Glomerular endothelial cell (primary cell): ENCODE results near the gene SPRED3. TPM values are rescaled to one million over a fixed set of nuclear protein-coding genes. Genes with fewer than 3 reads are reported as not detected.
"Not testable (repeated sequence)": the region's sequence is repeated elsewhere in the genome, so short reads cannot be mapped to it uniquely, and the experiment has no call there.

Experiments
- DNase-seq: peaks from one replicate; pipeline ENCODE4 v3.0.0-alpha.2; 2011; ENCODE audit warnings: low read depth, low spot score; ENCODE audit errors: extremely low read depth
- total RNA-seq: library from RNA; depleted of rRNA; stranded (reverse); fragments of >200 nt; gene quantifications from 2 replicates; pipeline ENCODE4 v1.2.3, GENCODE V29; 2015

The SPRED3 gene
- total RNA-seq, 1 donor from 2014 or later = 8.5 TPM

DNA sequence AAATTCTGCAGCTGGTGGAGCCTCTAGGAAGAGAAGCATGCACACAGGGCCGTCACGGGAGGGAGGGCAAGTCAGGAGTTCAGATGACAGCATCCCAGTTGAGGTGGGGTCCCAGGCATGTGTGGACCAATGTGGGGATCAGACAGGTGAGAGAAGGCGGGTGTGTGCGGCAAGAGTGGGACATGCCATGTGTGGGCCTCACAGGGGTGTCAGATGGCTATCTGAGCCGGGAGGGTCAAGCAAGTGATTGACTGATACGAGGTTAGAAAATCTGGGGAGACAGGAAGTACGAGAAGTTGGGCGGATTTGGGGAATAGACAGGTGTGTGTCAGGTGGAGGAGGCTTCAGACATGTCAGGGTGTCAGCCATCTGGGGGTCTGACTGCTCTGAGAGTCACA lies 28.6 kb downstream of the SPRED3 start:
- no peak for DNase-seq

- no peak for DNase-seq
Measured at GRCh38 chr19:38417544-38418506, 29.3 kb downstream of the SPRED3 start.

DNA sequence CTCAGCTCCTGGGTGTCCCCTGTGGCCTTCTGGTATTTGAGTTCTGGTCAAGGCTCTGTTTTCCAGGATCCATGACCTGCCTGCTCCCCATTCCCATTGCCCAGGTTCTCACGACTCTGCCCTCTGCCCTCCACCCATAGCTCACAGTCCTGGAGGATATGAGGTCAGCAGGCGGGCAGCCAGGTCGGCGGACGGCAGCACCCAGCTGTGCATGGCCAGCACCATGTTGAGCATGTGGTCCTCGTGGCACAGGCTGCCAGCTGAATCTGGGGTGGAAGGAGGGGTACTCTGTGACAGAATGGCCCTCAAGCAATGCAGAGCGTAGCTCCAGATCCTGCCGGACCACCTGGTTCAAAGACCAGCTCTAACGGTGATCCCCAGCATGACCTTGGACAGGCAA lies 32.4 kb downstream of the SPRED3 start:
- no peak for DNase-seq

- no peak for DNase-seq
Measured at GRCh38 chr19:38421856-38422255, 33.4 kb downstream of the SPRED3 start.

GRCh38 chr19:38422438-38422837 lies 33.9 kb downstream of the SPRED3 start:
- no peak for DNase-seq

GRCh38 chr19:38424272-38424671 lies 35.8 kb downstream of the SPRED3 start:
- no peak for DNase-seq

GRCh38 chr19:38425222-38425809 lies 36.8 kb downstream of the SPRED3 start:
- no peak for DNase-seq

GRCh38 chr19:38425810-38426466 lies 37.4 kb downstream of the SPRED3 start, which contains the start of gene RASGRP4:
Gene RASGRP4, minus strand, starts transcription at chr19:38426219. Its CDS starts 128 bp downstream, at chr19:38426091.
- no peak for DNase-seq

DNA sequence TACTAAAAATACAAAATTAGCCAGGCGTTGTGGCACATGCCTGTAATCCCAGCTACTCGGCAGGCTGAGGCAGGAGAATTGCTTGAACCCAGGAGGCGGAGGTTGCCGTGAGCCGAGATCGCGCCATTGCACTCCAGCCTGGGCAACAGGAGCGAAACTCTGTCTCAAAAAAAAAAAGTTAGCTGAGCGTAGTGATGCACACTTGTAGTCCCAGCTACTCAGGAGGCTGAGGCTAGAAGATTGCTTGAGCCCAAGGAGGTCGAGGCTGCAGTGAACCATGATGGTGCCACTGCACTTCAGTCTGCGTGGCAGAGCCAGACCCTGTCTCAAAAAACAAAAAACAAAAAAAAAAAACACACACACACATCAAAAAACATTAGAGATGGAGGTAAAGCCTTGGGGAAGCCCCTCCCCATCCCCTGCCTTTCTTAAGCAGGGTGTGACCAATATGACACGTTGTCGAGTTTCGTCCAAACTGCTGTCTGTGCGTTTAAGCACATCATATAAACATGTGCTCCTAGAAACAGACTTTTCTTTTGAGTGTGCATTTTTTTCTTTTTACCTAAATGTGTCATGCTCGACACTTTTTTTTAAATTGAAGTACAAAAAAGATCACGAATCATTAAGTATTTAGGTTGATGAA lies 38.7 kb downstream of the SPRED3 start:
- DNase-seq = not testable (repeated sequence)

DNA sequence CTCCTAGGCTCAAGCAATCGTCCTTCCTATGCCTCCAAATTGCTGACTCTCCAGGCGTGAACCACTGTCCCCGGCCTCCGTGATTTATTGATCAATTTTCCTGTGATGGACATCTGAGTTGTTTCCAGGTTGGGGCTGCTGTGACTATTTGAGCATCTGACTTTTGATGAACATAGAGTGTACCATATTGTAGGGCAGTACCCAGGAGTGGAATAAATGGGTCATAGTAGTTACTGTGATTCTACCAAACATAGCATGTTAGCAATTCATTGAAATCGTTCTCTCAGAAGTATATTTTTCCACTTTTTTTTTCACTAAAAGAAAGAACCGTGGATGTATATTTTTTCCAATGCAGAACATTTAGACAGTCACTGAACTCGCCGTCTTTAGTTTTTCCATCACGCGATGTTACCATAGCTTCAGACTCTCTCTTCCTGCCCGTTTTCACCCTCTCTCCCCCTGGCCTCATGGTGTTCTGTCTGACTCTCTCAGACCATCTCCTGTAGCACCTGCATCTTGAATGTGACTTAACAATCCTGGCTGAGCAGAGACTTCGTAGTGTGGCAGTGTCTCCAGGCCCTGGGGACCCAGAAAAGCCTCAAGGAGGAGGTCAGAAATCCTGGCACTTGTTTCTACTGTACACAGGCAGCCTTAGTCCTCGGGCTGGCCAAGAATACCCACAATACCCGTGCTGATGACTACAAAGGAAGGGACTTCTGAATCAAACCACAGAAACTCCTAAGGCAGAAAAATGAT lies 40.7 kb downstream of the SPRED3 start:
- no peak for DNase-seq

GRCh38 chr19:38429811-38430156 lies 41.3 kb downstream of the SPRED3 start:
- no peak for DNase-seq

- no peak for DNase-seq
Measured at GRCh38 chr19:38430931-38431330, 42.4 kb downstream of the SPRED3 start.

DNA sequence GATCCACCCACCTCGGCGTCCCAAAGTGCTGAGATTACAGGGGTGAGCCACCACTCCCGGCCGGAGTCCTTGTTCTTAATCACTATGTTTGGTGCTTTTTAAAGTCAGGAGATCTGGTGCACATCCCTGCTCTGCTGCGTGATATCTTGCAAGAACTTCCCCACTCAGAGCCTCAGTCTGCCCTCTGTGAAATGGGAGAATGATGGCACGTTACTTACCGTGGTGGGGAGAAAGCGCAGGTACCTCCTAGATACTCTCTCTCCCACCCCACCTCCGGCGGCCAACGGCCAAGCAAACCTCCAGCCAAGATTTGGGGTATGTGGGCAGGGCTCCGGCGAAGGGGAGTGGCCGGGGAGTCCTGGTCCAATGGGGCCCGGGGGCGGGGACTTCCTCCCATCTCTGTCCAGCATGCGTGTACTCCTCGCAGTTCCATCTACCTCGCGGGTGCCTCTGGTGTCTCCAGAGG lies 44.8 kb downstream of the SPRED3 start, which contains the start of gene RYR1:
RYR1 (plus strand) TSS at position 424 of the 466 bp plus-strand sequence. CDS start 139 bp downstream, outside the sequence.
- DNase-seq = no peak

- no peak for DNase-seq
Measured at GRCh38 chr19:38434549-38435051, 46.1 kb downstream of the SPRED3 start.

GRCh38 chr19:38437295-38437694 lies 48.8 kb downstream of the SPRED3 start:
- DNase-seq = no peak

DNA sequence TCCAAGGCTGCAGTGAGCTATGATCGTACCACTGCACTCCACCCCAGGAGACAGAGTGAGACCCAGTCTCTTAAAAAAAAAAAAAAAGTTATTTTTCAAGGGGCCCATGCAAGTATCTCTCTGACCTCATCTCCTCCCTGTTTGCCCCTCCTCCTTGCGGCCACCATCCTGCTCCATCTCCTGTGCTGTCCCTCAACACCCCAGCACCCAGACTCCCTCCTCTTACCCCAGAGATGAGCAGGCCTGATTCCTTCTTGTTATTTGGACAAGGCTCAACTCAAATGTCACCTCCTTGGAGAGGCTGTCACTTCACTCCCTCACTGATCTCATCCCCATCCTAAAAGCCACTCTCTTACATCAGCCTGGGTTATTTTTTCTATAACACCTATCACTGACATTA lies 49.4 kb downstream of the SPRED3 start:
- DNase-seq = no peak

- DNase-seq = no peak
Measured at GRCh38 chr19:38440592-38440991, 52.1 kb downstream of the SPRED3 start.

DNA sequence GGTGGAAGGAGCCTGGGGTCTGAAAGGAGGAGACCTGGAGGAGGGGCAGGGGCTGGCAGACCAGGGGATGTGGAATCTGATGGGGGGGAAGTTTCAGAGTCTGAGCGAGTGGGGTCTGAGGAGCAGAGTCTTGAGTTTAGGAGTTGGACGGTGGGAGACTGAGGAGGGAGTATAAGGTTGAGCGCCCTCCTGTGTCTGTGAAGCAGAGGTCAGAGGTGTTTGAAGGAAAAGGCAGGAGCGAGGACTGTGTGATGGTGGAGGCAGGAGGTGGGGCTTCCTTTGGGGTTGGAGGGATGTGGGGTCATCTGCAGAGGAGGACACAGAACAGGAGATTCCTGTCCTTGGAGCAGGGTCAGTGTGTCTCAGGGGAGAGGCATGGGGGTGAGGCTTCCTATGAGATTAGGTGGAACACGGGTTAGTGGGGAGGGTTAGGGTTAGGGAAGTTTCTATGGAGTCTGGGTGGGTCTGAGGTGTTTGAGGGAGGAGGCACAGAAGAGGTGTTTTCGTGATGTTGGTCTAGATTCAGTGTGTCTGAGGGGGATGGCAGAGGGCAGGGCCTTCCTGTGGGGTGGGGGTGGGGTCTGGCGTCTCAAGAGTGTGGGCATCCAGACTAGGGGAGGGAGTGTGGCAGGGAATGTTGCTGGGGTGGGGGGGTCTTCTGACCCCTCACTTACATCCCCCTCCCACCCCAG lies 53.3 kb downstream of the SPRED3 start:
- no peak for DNase-seq

DNA sequence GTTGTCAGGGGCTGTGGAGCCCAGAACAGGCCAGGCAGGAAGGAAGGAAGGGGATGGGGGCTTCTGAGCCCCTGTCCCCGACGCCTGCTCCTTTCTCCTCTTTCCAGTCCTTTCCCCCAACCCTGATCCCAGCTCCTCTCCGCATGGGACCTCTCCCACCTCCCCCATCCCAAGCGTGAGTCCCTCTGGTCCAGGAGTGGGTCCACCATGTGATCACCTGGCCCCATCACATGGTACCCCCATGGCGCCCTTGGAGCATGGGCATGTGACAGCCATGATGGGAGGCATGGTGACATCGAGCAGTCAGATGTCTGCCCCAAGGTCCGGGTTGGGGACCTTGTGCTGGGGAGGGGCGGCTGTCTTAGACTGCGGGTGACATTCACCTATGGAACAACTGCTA lies 54.2 kb downstream of the SPRED3 start:
- no peak for DNase-seq
